ENCODE results near the gene EPB41L4B. TPM values are rescaled to one million over a fixed set of nuclear protein-coding genes. Genes with fewer than 3 reads are reported as not detected.
"Not testable (repeated sequence)": the region's sequence is repeated elsewhere in the genome, so short reads cannot be mapped to it uniquely, and the experiment has no call there.

EPB41L4B gene
- polyA plus RNA-seq, 4 donors: 4.0 to 22.2 (median 15.4) TPM

GRCh38 chr9:109248133-109248581, 72.7 kb downstream of the EPB41L4B start:
- no peak for DNase-seq (ENCODE audit: low read depth in 4 of 4, low spot score in 3 of 4)

GRCh38 chr9:109247228-109247627, 73.6 kb downstream of the EPB41L4B start:
- no peak for DNase-seq (ENCODE audit: low read depth in 4 of 4, low spot score in 3 of 4)

- no peak for DNase-seq (ENCODE audit: low read depth in 4 of 4, low spot score in 3 of 4)
Measured at GRCh38 chr9:109246533-109246932, 74.3 kb downstream of the EPB41L4B start.

- no peak for DNase-seq (ENCODE audit: low read depth in 4 of 4, low spot score in 3 of 4)
Measured at GRCh38 chr9:109245310-109245897, 75.5 kb downstream of the EPB41L4B start.

- peak in 3 of 4 donors; percentile 45 to 47 (median 46) for DNase-seq (ENCODE audit: low read depth in 4 of 4, low spot score in 3 of 4)
Measured at GRCh38 chr9:109244179-109245132, 76.4 kb downstream of the EPB41L4B start.

GRCh38 chr9:109242741-109243140, 78.1 kb downstream of the EPB41L4B start:
- no peak for DNase-seq (ENCODE audit: low read depth in 4 of 4, low spot score in 3 of 4)

- no peak for DNase-seq (ENCODE audit: low read depth in 4 of 4, low spot score in 3 of 4)
Measured at GRCh38 chr9:109242014-109242413, 78.8 kb downstream of the EPB41L4B start.

- no peak for DNase-seq (ENCODE audit: low read depth in 4 of 4, low spot score in 3 of 4)
Measured at GRCh38 chr9:109241207-109241606, 79.7 kb downstream of the EPB41L4B start.

GRCh38 chr9:109239240-109239639, 81.6 kb downstream of the EPB41L4B start:
- DNase-seq (ENCODE audit: low read depth in 4 of 4, low spot score in 3 of 4): no peak

- no peak for DNase-seq (ENCODE audit: low read depth in 4 of 4, low spot score in 3 of 4)
Measured at GRCh38 chr9:109238655-109239054, 82.2 kb downstream of the EPB41L4B start.

- DNase-seq (ENCODE audit: low read depth in 4 of 4, low spot score in 3 of 4): no peak
Measured at GRCh38 chr9:109238125-109238524, 82.7 kb downstream of the EPB41L4B start.

GRCh38 chr9:109232449-109233237, 88.2 kb downstream of the EPB41L4B start:
- DNase-seq (ENCODE audit: low read depth in 4 of 4, low spot score in 3 of 4): no peak

- no peak for DNase-seq (ENCODE audit: low read depth in 4 of 4, low spot score in 3 of 4)
Measured at GRCh38 chr9:109231593-109231992, 89.3 kb downstream of the EPB41L4B start.

- DNase-seq (ENCODE audit: low read depth in 4 of 4, low spot score in 3 of 4): no peak
Measured at GRCh38 chr9:109230277-109230676, 90.6 kb downstream of the EPB41L4B start.

- no peak for DNase-seq (ENCODE audit: low read depth in 4 of 4, low spot score in 3 of 4)
Measured at GRCh38 chr9:109229682-109230081, 91.2 kb downstream of the EPB41L4B start.

GRCh38 chr9:109228093-109228642, 92.7 kb downstream of the EPB41L4B start:
- no peak for DNase-seq (ENCODE audit: low read depth in 4 of 4, low spot score in 3 of 4)

- DNase-seq (ENCODE audit: low read depth in 4 of 4, low spot score in 3 of 4): no peak
Measured at GRCh38 chr9:109225629-109226028, 95.2 kb downstream of the EPB41L4B start.

- no peak for DNase-seq (ENCODE audit: low read depth in 4 of 4, low spot score in 3 of 4)
Measured at GRCh38 chr9:109224751-109225150, 96.1 kb downstream of the EPB41L4B start.

- not testable (repeated sequence) for DNase-seq (ENCODE audit: low read depth in 4 of 4, low spot score in 3 of 4)
Measured at GRCh38 chr9:109218242-109218641, 102.6 kb downstream of the EPB41L4B start.

GRCh38 chr9:109214414-109214813, 106.4 kb downstream of the EPB41L4B start:
- DNase-seq (ENCODE audit: low read depth in 4 of 4, low spot score in 3 of 4): no peak
